Measurements from ENCODE around the gene GREB1. TPM values are rescaled to one million over a fixed set of nuclear protein-coding genes. Genes with fewer than 3 reads are reported as not detected.

The GREB1 gene
- total and polyA plus RNA-seq, 2 experiments from 2014 or later = 12.0 to 35.0 TPM

GRCh38 chr2:11688222-11689069 lies 154.6 kb downstream of the GREB1 start:
- peak overlapping the region; percentile 60 for H2AFZ ChIP-seq
- TF ChIP-seq ETS1 (IDR thresholded peaks at IDR 0.05) (no peak), CTCF (conservative IDR thresholded peaks at IDR 0.05; ENCODE audit: low read depth in 2 of 2) (peak; percentile 94 to 98), EZH2phosphoT487 (IDR thresholded peaks at IDR 0.05; ENCODE audit: unreplicated experiment) (no peak), REST (IDR thresholded peaks at IDR 0.05; ENCODE audit: unreplicated experiment) (no peak), POLR2AphosphoS5 (IDR thresholded peaks at IDR 0.05; ENCODE audit: low read depth) (no peak)

GRCh38 chr2:11691076-11691660 lies 157.3 kb downstream of the GREB1 start:
- H3K4me3 ChIP-seq = no peak overlapping the region
- DNase-seq (ENCODE audit: low spot score) (no peak), ATAC-seq (no peak)
- no peaks in the 10 kb centered on the region for H3K9me2 ChIP-seq (ENCODE audit: insufficient read depth)
- Mint-ChIP-seq H3K36me3 (ENCODE audit: low read depth) (no peaks in the 10 kb centered on the region), H3K4me3 (no peak overlapping the region), H3K27ac (no peak overlapping the region), H3K9me3 (no peaks in the 10 kb centered on the region), H3K27me3 (ENCODE audit: insufficient read depth, low read depth, poor library complexity) (peaks cover 7% of the 10 kb centered on the region), H3K4me1 (peaks cover 10% of the 10 kb centered on the region)
- no peaks in the 10 kb centered on the region for H3K79me2 ChIP-seq (replicated peaks; ENCODE audit: insufficient read depth)
- H3K4me2 ChIP-seq = no peak overlapping the region
- no peaks in the 10 kb centered on the region for H4K20me1 ChIP-seq (replicated peaks; ENCODE audit: insufficient read depth)
- H3K27ac ChIP-seq (ENCODE audit: low read depth) = no peak overlapping the region
- H3K27me3 ChIP-seq (ENCODE audit: insufficient read depth) = no peaks in the 10 kb centered on the region
- H3F3A ChIP-seq (replicated peaks; ENCODE audit: low read depth) = no peaks in the 10 kb centered on the region
- H3K36me3 ChIP-seq (ENCODE audit: insufficient read depth) = no peaks in the 10 kb centered on the region
- peaks cover 7% of the 10 kb centered on the region; the same call in 1 of the 2 replicates for H3K4me1 ChIP-seq (ENCODE audit: insufficient read depth)
- no peak overlapping the region for H2AFZ ChIP-seq
- no peak for TF ChIP-seq ZNF462 (CRISPR knock-in tag; IDR thresholded peaks at IDR 0.05)

More at GRCh38 chr2:11688222-11689069, 154.6 kb downstream of the GREB1 start:
- peak overlapping the region; percentile 38 for H3K4me3 ChIP-seq
- H3K36me3 ChIP-seq (ENCODE audit: insufficient read depth) = no peaks in the 10 kb centered on the region
- peak overlapping the region; percentile 68 for H3K4me2 ChIP-seq
- peaks cover 10% of the 10 kb centered on the region; the same call in 1 of the 2 replicates for H3K4me1 ChIP-seq (ENCODE audit: insufficient read depth)
- peak overlapping the region; percentile 63 for H3K4me3 Mint-ChIP-seq
- H3K4me1 Mint-ChIP-seq = peaks cover 14% of the 10 kb centered on the region
- no peaks in the 10 kb centered on the region for H3K27me3 ChIP-seq (ENCODE audit: insufficient read depth)
- H3K27me3 Mint-ChIP-seq (ENCODE audit: insufficient read depth, low read depth, poor library complexity) = peaks cover 9% of the 10 kb centered on the region
- no peaks in the 10 kb centered on the region for H3K9me3 Mint-ChIP-seq
- no peaks in the 10 kb centered on the region for H3K36me3 Mint-ChIP-seq (ENCODE audit: low read depth)
- ATAC-seq (peak; percentile 90), DNase-seq (ENCODE audit: low spot score) (peak; percentile 91)
- H3K9me2 ChIP-seq (ENCODE audit: insufficient read depth) = no peaks in the 10 kb centered on the region
- no peaks in the 10 kb centered on the region for H3F3A ChIP-seq (replicated peaks; ENCODE audit: low read depth)
- no peak overlapping the region for H3K27ac ChIP-seq (ENCODE audit: low read depth)
- no peaks in the 10 kb centered on the region for H3K79me2 ChIP-seq (replicated peaks; ENCODE audit: insufficient read depth)
- no peak overlapping the region for H3K27ac Mint-ChIP-seq
- no peaks in the 10 kb centered on the region for H4K20me1 ChIP-seq (replicated peaks; ENCODE audit: insufficient read depth)
